SK-N-SH (cell line): ENCODE results near the gene UBE2L6. TPM values are rescaled to one million over a fixed set of nuclear protein-coding genes. Genes with fewer than 3 reads are reported as not detected.

Experiments
- CTCF ChIA-PET: fragments of 300-600, 350-600 bp; formaldehyde crosslinking; extraction: SDS; loops from one replicate; lab custom pipeline; 2021; lab: Yijun Ruan, JAX
- POLR2A ChIA-PET: fragments of 350-600 bp; sonication (Branson Sonifier 250); formaldehyde crosslinking; extraction: SDS; loops from one replicate; lab custom pipeline; 2020; ENCODE audit warnings: antibody characterized with exemption, inconsistent platforms; lab: Yijun Ruan, JAX
- DNase-seq: peaks from one replicate; pipeline ENCODE4 v3.0.0; 2012
- H2AFZ ChIP-seq: fragments of 200-600 bp; sonication (generic); 2 replicates; pipeline ENCODE4 v1.8.1; 2016; ENCODE audit warnings: antibody characterized with exemption, mild to moderate bottlenecking, low read depth
- H3F3A ChIP-seq: fragments of 200-600 bp; sonication (generic); replicated peaks from 2 replicates; pipeline ENCODE3; 2016; ENCODE audit warnings: antibody characterized with exemption, mild to moderate bottlenecking; ENCODE audit not compliant: insufficient read depth
- H3K27ac ChIP-seq, 2 experiments: fragments of 200-500 bp in 1 of 2; fragments of 200-600 bp in 1 of 2; sonication (Bioruptor generic) in 1 of 2; sonication (generic), shearing (Covaris generic) in 1 of 2; 2 replicates each; pipeline versions ENCODE4 v1.5.1 to v1.6.1; 2014 to 2016; ENCODE audit warnings: low read depth in 2 of 2, inconsistent platforms in 1 of 2, low read length in 1 of 2, mild to moderate bottlenecking in 1 of 2, mixed read lengths in 1 of 2
- H3K27me3 ChIP-seq: fragments of 200-600 bp; sonication (generic), shearing (Covaris generic); 2 replicates; pipeline ENCODE4 v1.6.1; 2016; ENCODE audit warnings: mixed run types; ENCODE audit not compliant: insufficient read depth
- H3K36me3 ChIP-seq, 2 experiments: fragments of 200-500 bp in 1 of 2; fragments of 200-600 bp in 1 of 2; sonication (Bioruptor generic) in 1 of 2; sonication (generic) in 1 of 2; replicated peaks in 1 of 2; 2 replicates each; pipeline versions ENCODE3 to v1.5.1; 2014 to 2016; ENCODE audit warnings: low read length in 1 of 2, mild to moderate bottlenecking in 1 of 2; ENCODE audit not compliant: insufficient read depth in 2 of 2, control insufficient read depth in 1 of 2
- H3K4me1 ChIP-seq, 2 experiments: fragments of 200-500 bp in 1 of 2; fragments of 200-600 bp in 1 of 2; sonication (Bioruptor generic) in 1 of 2; sonication (generic), shearing (Covaris generic) in 1 of 2; 2 replicates each; pipeline versions ENCODE4 v1.5.1 to v1.6.1; 2014 to 2016; ENCODE audit warnings: low read depth in 1 of 2, low read length in 1 of 2, mixed run types in 1 of 2; ENCODE audit not compliant: insufficient read depth in 2 of 2, control insufficient read depth in 1 of 2
- H3K4me2 ChIP-seq: fragments of 200-600 bp; sonication (generic), shearing (Covaris generic); 2 replicates; pipeline ENCODE4 v1.6.1; 2017; ENCODE audit warnings: mixed run types
- H3K4me3 ChIP-seq, 2 experiments: fragments of 200-500 bp in 1 of 2; fragments of 200-600 bp in 1 of 2; sonication (Bioruptor generic) in 1 of 2; sonication (generic), shearing (Covaris generic) in 1 of 2; 2 replicates each; pipeline versions ENCODE4 v1.5.1 to v1.8.1; 2014 to 2016; ENCODE audit warnings: low read depth in 2 of 2, inconsistent platforms in 1 of 2, low read length in 1 of 2, mild to moderate bottlenecking in 1 of 2, mixed read lengths in 1 of 2, moderate library complexity in 1 of 2
- H3K79me2 ChIP-seq: fragments of 200-600 bp; sonication (generic); 2 replicates; pipeline ENCODE4 v1.8.1; 2017; ENCODE audit warnings: mild to moderate bottlenecking; ENCODE audit not compliant: insufficient read depth
- H3K9ac ChIP-seq: fragments of 200-600 bp; sonication (generic); 2 replicates; pipeline ENCODE4 v1.6.1; 2017; ENCODE audit warnings: mixed run types
- H3K9me2 ChIP-seq: fragments of 200-600 bp; sonication (generic); 2 replicates; pipeline ENCODE4 v1.6.1; 2017; ENCODE audit warnings: mixed run types
- H3K9me3 ChIP-seq: fragments of 200-600 bp; sonication (generic); 2 replicates; pipeline ENCODE4 v1.6.1; 2017; ENCODE audit warnings: mixed run types, mild to moderate bottlenecking, moderate library complexity
- H4K20me1 ChIP-seq: fragments of 200-600 bp; sonication (generic); 2 replicates; pipeline ENCODE4 v1.6.1; 2017; ENCODE audit warnings: mild to moderate bottlenecking, mixed run types; ENCODE audit not compliant: insufficient read depth
- EZH2phosphoT487 ChIP-seq: fragments of 200-600 bp; sonication (generic); IDR thresholded peaks from 2 replicates; pipeline ENCODE4 v1.6.1; 2017; ENCODE audit warnings: low read depth, mixed run types, mild to moderate bottlenecking, antibody characterized with exemption, moderate library complexity, borderline replicate concordance
- FOSL2 ChIP-seq: IDR thresholded peaks from 2 replicates; pipeline ENCODE4 v1.4.0; 2012; ENCODE audit warnings: low read depth, mild to moderate bottlenecking, moderate library complexity, borderline replicate concordance
- FOXM1 ChIP-seq: IDR thresholded peaks from 2 replicates; pipeline ENCODE4 v1.4.0; 2012; ENCODE audit warnings: low read depth, mild to moderate bottlenecking
- JUND ChIP-seq: IDR thresholded peaks from 2 replicates; pipeline ENCODE4 v1.4.0; 2012
- MAX ChIP-seq: IDR thresholded peaks from 2 replicates; pipeline ENCODE4 v1.4.0; 2012; ENCODE audit warnings: low read depth
- MXI1 ChIP-seq: IDR thresholded peaks from 2 replicates; pipeline ENCODE4 v1.6.1; 2012; ENCODE audit warnings: mild to moderate bottlenecking, low read depth, low read length, improper control_type of control experiment
- NRF1 ChIP-seq: IDR thresholded peaks from 2 replicates; pipeline ENCODE4 v1.6.1; 2012; ENCODE audit warnings: low read depth, mild to moderate bottlenecking, low read length
- PBX3 ChIP-seq: IDR thresholded peaks from 2 replicates; pipeline ENCODE4; 2012
- POLR2AphosphoS5 ChIP-seq: IDR thresholded peaks from 2 replicates; pipeline ENCODE4 v1.6.1; 2012; ENCODE audit warnings: low read depth, low read length
- RAD21 ChIP-seq: IDR thresholded peaks from 2 replicates; pipeline ENCODE4 v1.6.1; 2012; ENCODE audit warnings: mild to moderate bottlenecking, low read length
- RXRA ChIP-seq: IDR thresholded peaks from 2 replicates; pipeline ENCODE4 v1.4.0; 2012; ENCODE audit warnings: low read depth, mild to moderate bottlenecking, borderline replicate concordance
- SIN3A ChIP-seq: IDR thresholded peaks from 2 replicates; pipeline ENCODE4 v1.6.1; 2012; ENCODE audit warnings: low read depth, mild to moderate bottlenecking, low read length, moderate library complexity, borderline replicate concordance
- SMC3 ChIP-seq: IDR thresholded peaks from 2 replicates; pipeline ENCODE4 v1.6.1; 2012; ENCODE audit warnings: low read depth, low read length, improper control_type of control experiment
- YY1 ChIP-seq: IDR thresholded peaks from 2 replicates; pipeline ENCODE4 v1.4.0; 2012; ENCODE audit warnings: low read depth, mild to moderate bottlenecking
- WGBS: methylation state at CpG from one replicate; pipeline ENCODE4 v1.1.6; 2017; ENCODE audit warnings: low lambda C conversion rate; 5-methylcytosine and 5-hydroxymethylcytosine counted together
- polyA plus RNA-seq, 3 experiments: library from polyadenylated mRNA; depleted of rRNA; stranded (reverse); fragments of >200 nt; gene quantifications; 2 replicates each; pipeline ENCODE4 v1.2.3, GENCODE V29; 2012

UBE2L6 gene
- 65.9 and 77.0 TPM in 2 replicates for polyA plus RNA-seq (2012; rRNA removed)
- polyA plus RNA-seq (2012; cell fraction: cytosol; rRNA removed) = 57.4 and 64.3 TPM in 2 replicates
- 31.1 and 39.3 TPM in 2 replicates for polyA plus RNA-seq (2012; cell fraction: nucleus; rRNA removed)

- Histone ChIP-seq H3K79me2 (no peaks in the 10 kb centered on the region; the same call in 1 of the 2 replicates), H3K27ac (peak within 1 kb of the TSS; percentile 58 to 83; a peak in 3 of 4 replicates), H3K4me3 (peak within 1 kb of the TSS; percentile 82 to 96), H3K9me2 (no peaks in the 10 kb centered on the region), H3K36me3 (no peaks in the 10 kb centered on the region), H3K27me3 (no peaks in the 10 kb centered on the region), H4K20me1 (no peaks in the 10 kb centered on the region), H3K9ac (peak within 1 kb of the TSS; percentile 79), H2AFZ (peak within 1 kb of the TSS; percentile 99), H3K4me1 (peaks cover 0 to 12% of the 10 kb centered on the region in 2 experiments; a peak in 1 of 4 replicates), H3K9me3 (no peaks in the 10 kb centered on the region), H3K4me2 (peak within 1 kb of the TSS; percentile 95), H3F3A (no peaks in the 10 kb centered on the region)
- WGBS = 2% methylated on average over 9 of the region's 92 CpGs
- CTCF ChIA-PET = interaction anchor here (0.5 to 9.3 kb wide), 57 partner anchors 9 to 937 kb away, joined by 3 to 326 read pairs (median 6); partner anchors contain the start of genes CLP1, MED19, RTN4RL2 and SERPING1
- no peak for TF ChIP-seq YY1
- TF ChIP-seq MXI1 = peak; percentile 58; the same call in 1 of the 2 replicates
- peak; percentile 51; the same call in 1 of the 2 replicates for TF ChIP-seq POLR2AphosphoS5
- TF ChIP-seq FOXM1 = no peak
- 0 out of 2 replicates have a peak, but pooled peaks have one; percentile 11 for TF ChIP-seq SMC3
- TF ChIP-seq SIN3A = peak; percentile 73; the same call in 1 of the 2 replicates
- TF ChIP-seq NRF1 = no peak
- DNase-seq = peak; percentile 91
- POLR2A ChIA-PET = interaction anchor here (0.6 to 2.8 kb wide), 7 partner anchors 30 to 976 kb away, joined by 3 to 24 read pairs (median 4); partner anchors contain the start of genes SERPING1 and YPEL4
Observed at GRCh38 chr11:57567515-57568329, at the start of gene UBE2L6. Gene UBE2L6, minus strand, starts transcription at chr11:57567672. Its CDS starts 61 bp downstream, at chr11:57567611.

GRCh38 chr11:57616595-57616994, 49.1 kb upstream of the UBE2L6 start:
- H3K4me2 ChIP-seq = no peak overlapping the region
- ChIA-PET POLR2A (no interaction called here), CTCF (no interaction called here)
- no peaks in the 10 kb centered on the region for H3K4me1 ChIP-seq
- H4K20me1 ChIP-seq = no peaks in the 10 kb centered on the region
- H3K9me3 ChIP-seq = no peaks in the 10 kb centered on the region
- H3K9ac ChIP-seq = no peak overlapping the region
- H3K4me3 ChIP-seq = no peak overlapping the region
- no peaks in the 10 kb centered on the region for H3K9me2 ChIP-seq
- H3K79me2 ChIP-seq = no peaks in the 10 kb centered on the region
- H3K27me3 ChIP-seq = peaks cover 29% of the 10 kb centered on the region
- 44% methylated on average over 3 of the region's 3 CpGs for WGBS
- no peak for DNase-seq
- no peaks in the 10 kb centered on the region for H3F3A ChIP-seq
- TF ChIP-seq YY1 (no peak), RAD21 (no peak)
- no peak overlapping the region for H3K27ac ChIP-seq
- no peaks in the 10 kb centered on the region for H3K36me3 ChIP-seq
- H2AFZ ChIP-seq = no peak overlapping the region

- Histone ChIP-seq H3K9ac (no peak overlapping the region), H2AFZ (no peak overlapping the region), H3K27me3 (peaks cover 29% of the 10 kb centered on the region), H3K4me2 (no peak overlapping the region)
- WGBS = 36% methylated on average over 1 of the region's 1 CpG
- TF ChIP-seq FOSL2 = no peak
- TF ChIP-seq POLR2AphosphoS5 = no peak
- TF ChIP-seq RXRA = no peak
- no peak for TF ChIP-seq SMC3
- no peak for TF ChIP-seq PBX3
- no peak for TF ChIP-seq MAX
- no peak for TF ChIP-seq EZH2phosphoT487
- TF ChIP-seq JUND = no peak
- TF ChIP-seq, all 33 proteins: peak for 0
- H3K79me2 ChIP-seq = no peaks in the 10 kb centered on the region
- CTCF ChIA-PET = interaction anchor here (2.1 kb wide), 1 partner anchor 47 kb away, joined by 10 read pairs; the partner anchor contains the start of gene UBE2L6
- H4K20me1 ChIP-seq = no peaks in the 10 kb centered on the region
- H3F3A ChIP-seq = no peaks in the 10 kb centered on the region
- H3K27ac ChIP-seq = no peak overlapping the region
- no peaks in the 10 kb centered on the region for H3K9me2 ChIP-seq
- H3K4me1 ChIP-seq = no peaks in the 10 kb centered on the region
- POLR2A ChIA-PET = no interaction called here
- DNase-seq = no peak
- no peak overlapping the region for H3K4me3 ChIP-seq
- H3K36me3 ChIP-seq = no peaks in the 10 kb centered on the region
- no peaks in the 10 kb centered on the region for H3K9me3 ChIP-seq
Observed at GRCh38 chr11:57615308-57615707, 47.8 kb upstream of the UBE2L6 start.
